ENCODE measurements around the gene ATP5F1D.

Gene ATP5F1D

GRCh38 chr19:1248139-1248785, 6.7 kb downstream of the ATP5F1D start, which contains the start of gene MIDN:
MIDN (plus strand) TSS chr19:1248583; CDS start chr19:1250297, 1,714 bp downstream.
- peak; percentile 53 to 73 for DNase-seq

- DNase-seq = peak; percentile 62 to 73
These were observed 7.3 kb downstream of the ATP5F1D start for GRCh38 chr19:1248786-1249297.

GRCh38 chr19:1249298-1249989, 7.9 kb downstream of the ATP5F1D start:
- DNase-seq = peak; percentile 91

- DNase-seq = no peak
These were observed 8.5 kb downstream of the ATP5F1D start for GRCh38 chr19:1249990-1250436.

- peak; percentile 70 to 77 for DNase-seq
These were observed 9.1 kb downstream of the ATP5F1D start for GRCh38 chr19:1250437-1251260.

GRCh38 chr19:1251330-1252220, 10.0 kb downstream of the ATP5F1D start:
- DNase-seq = peak in 1 of 2 donors; percentile 50

- peak; percentile 75 to 88 for DNase-seq
These were observed 10.8 kb downstream of the ATP5F1D start for GRCh38 chr19:1252221-1252820.

- DNase-seq = peak; percentile 91 to 92
These were observed 11.4 kb downstream of the ATP5F1D start for GRCh38 chr19:1252821-1253513.

- no peak for DNase-seq
These were observed 12.0 kb downstream of the ATP5F1D start for GRCh38 chr19:1253514-1254080.

- peak; percentile 27 to 39 for DNase-seq
These were observed 12.6 kb downstream of the ATP5F1D start for GRCh38 chr19:1254081-1254527.

- no peak for DNase-seq
These were observed 13.1 kb downstream of the ATP5F1D start for GRCh38 chr19:1254530-1255185.

- DNase-seq = peak; percentile 55 to 83
These were observed 13.9 kb downstream of the ATP5F1D start for GRCh38 chr19:1255186-1256161.

- no peak for DNase-seq
These were observed 15.3 kb downstream of the ATP5F1D start for GRCh38 chr19:1256646-1257474.

- DNase-seq = no peak
These were observed 16.1 kb downstream of the ATP5F1D start for GRCh38 chr19:1257475-1258162.

- no peak for DNase-seq
These were observed 16.6 kb downstream of the ATP5F1D start for GRCh38 chr19:1258163-1258492.

GRCh38 chr19:1258707-1259205, 17.2 kb downstream of the ATP5F1D start:
- no peak for DNase-seq

All from hippocampal formation (tissue), 2 donors.